Activated T-cell treated with anti-CD3 and anti-CD28 coated beads for 1 hour (primary cell): Measurements from ENCODE around the gene ZFP36L1.

ENCODE experiments used
- DNase-seq: peaks from one replicate; pipeline ENCODE4 v3.0.0-alpha.2; 2020; ENCODE audit warnings: low read depth

The ZFP36L1 gene

GRCh38 chr14:68816183-68816942 is 23.5 kb upstream of the ZFP36L1 start:
- peak; percentile 89 for DNase-seq

- DNase-seq: no peak
Measured at GRCh38 chr14:68815298-68816182, 22.7 kb upstream of the ZFP36L1 start.

- DNase-seq: peak; percentile 33
Measured at GRCh38 chr14:68814539-68815297, 21.9 kb upstream of the ZFP36L1 start.

GRCh38 chr14:68814238-68814538 is 21.3 kb upstream of the ZFP36L1 start:
- no peak for DNase-seq

- no peak for DNase-seq
Measured at GRCh38 chr14:68813318-68813838, 20.5 kb upstream of the ZFP36L1 start.

GRCh38 chr14:68811171-68811570 is 18.3 kb upstream of the ZFP36L1 start:
- DNase-seq: no peak

GRCh38 chr14:68810173-68811153 is 17.6 kb upstream of the ZFP36L1 start:
- DNase-seq: no peak

GRCh38 chr14:68809524-68809923 is 16.7 kb upstream of the ZFP36L1 start:
- DNase-seq: no peak

GRCh38 chr14:68808696-68809480 is 16.0 kb upstream of the ZFP36L1 start:
- no peak for DNase-seq

GRCh38 chr14:68807987-68808386 is 15.1 kb upstream of the ZFP36L1 start:
- no peak for DNase-seq

- DNase-seq: no peak
Measured at GRCh38 chr14:68807148-68807600, 14.3 kb upstream of the ZFP36L1 start.

- no peak for DNase-seq
Measured at GRCh38 chr14:68806526-68807147, 13.8 kb upstream of the ZFP36L1 start.

- no peak for DNase-seq
Measured at GRCh38 chr14:68805414-68805813, 12.5 kb upstream of the ZFP36L1 start.

GRCh38 chr14:68801631-68802030 is 8.8 kb upstream of the ZFP36L1 start:
- no peak for DNase-seq

GRCh38 chr14:68800953-68801352 is 8.1 kb upstream of the ZFP36L1 start:
- DNase-seq: no peak

GRCh38 chr14:68800390-68800789 is 7.5 kb upstream of the ZFP36L1 start:
- no peak for DNase-seq

GRCh38 chr14:68798621-68799020 is 5.8 kb upstream of the ZFP36L1 start:
- no peak for DNase-seq

GRCh38 chr14:68797121-68797670 is 4.3 kb upstream of the ZFP36L1 start:
- DNase-seq: no peak

- no peak for DNase-seq
Measured at GRCh38 chr14:68796418-68797101, 3.7 kb upstream of the ZFP36L1 start.
